Stimulated activated CD4-positive, alpha-beta T cell treated with anti-CD3 and anti-CD28 coated beads, Interleukin-1b, Interleukin-23, amount 100 ng/mL, for 24 hours (primary cell): Measurements from ENCODE around the gene NAA38.

Experiments used
- DNase-seq, 4 experiments: peaks; one replicate each; pipeline ENCODE4 v3.0.0-alpha.2; 2020; ENCODE audit warnings: low read depth in 4 of 4, low spot score in 1 of 4

NAA38 gene

DNA sequence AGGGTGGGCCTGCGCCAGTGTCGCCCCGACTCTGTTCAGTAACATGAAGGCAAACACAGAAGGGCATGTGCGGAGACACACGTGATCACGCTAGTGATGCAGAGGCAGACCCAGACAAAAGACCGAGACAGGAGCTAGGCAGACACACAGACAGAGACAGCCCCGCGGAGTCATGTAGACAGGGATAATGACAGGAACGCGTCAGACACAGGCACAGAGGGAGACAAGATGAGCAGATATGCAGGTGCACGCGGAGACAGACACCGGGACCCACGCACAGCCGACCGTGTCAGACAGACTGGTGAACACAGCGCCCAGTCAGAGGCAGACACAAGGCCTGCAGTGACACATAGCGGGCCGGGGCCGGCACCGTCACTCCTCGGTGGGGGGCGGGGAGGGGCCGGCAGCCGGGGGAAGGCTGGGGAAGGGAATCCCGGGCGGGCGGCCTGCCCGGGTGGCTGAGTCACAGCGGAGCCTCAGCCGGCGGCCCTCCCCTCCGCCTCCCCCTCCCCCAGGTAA, 15.9 kb downstream of the NAA38 start:
- DNase-seq: peak; percentile 82 to 94 (median 90)

DNA sequence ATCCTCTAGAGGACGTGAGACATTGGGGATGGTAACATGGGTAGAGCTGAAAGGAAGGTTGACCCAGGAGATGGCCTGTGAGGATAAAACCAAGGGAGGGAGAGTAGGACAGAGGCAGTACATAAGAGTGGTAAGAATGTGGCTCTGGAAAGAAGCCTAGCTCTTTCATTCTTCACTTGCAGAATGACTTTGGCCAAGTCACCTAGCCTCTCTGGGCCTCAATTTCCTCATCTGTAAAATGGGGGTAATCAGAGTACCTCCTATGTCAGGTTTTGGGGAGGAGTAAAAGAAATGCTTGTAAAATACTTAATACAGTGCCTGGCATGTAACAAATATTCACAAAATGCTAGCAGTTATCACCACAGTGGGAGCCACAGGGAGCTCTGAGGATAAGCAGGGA, 16.5 kb downstream of the NAA38 start:
- DNase-seq: no peak

DNA sequence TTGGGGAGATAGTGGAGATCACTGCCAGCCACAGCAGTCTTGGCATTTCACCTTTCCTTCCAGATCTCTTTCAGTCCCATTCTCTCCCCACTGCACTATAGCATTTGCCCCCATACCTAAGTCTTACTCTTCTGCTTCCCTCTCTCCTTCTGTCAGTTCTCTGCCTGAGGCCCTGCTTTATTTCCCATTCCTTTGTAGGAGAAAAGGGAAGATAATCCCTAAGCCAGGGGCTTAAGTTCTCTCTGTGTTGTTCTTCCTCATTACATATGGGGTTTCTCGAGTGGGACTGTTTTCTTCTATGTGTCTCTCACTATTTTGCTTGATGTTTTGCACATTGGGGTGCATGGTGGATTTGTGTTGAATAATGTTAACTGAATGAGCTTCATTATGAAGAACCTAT, 16.9 kb downstream of the NAA38 start:
- DNase-seq: no peak

DNA sequence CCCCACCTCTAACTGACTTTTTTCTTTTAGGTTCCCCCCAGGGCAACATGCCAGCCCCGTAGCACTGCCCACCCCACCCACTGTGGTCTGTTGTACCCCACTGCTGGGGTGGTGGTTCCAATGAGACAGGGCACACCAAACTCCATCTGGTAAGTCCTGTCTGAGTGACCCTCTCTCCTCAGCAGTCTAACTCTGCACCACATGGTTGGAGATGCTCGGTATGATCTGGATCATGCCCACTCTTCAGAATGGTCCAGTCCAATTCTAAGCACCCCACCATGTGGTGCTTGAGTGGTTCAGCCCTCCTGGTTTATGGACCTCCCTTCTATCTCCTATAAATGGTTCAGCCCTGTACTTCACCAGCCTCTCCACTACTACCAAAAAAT, 17.5 kb downstream of the NAA38 start:
- no peak for DNase-seq

DNA sequence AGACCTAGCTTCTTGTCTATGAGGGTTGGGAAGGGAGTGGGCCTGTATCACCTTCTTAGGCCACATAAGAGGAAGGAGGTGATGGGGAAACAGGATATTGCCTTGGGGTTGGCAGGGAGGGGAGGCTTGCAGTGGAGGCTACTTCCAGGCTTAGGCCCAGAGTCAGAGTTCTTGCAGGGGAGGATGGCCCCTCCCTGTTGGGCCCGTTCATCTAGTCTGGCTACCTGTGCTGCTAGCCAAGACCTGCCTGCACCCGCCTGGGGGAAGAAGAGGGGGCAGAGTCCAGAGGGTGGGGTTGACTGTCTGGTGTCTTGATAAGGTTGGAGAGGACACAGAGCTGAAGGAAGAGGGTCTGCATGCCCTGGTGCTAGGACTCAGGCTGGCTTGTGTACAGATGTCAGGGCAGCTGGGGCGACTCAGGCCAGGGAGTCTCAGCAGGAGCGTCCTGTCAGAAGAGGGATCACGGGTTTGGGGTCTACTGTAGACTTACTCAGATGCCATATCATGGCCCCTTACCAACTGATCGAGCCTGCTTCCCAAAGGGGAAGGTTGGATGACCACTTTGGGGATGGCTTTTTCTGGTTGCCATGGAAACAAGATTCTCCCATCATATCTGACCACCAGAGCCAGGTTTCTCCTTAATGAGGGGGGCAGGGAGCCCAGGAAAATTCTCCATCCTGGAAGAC, 18.0 kb downstream of the NAA38 start:
- DNase-seq: no peak

DNA sequence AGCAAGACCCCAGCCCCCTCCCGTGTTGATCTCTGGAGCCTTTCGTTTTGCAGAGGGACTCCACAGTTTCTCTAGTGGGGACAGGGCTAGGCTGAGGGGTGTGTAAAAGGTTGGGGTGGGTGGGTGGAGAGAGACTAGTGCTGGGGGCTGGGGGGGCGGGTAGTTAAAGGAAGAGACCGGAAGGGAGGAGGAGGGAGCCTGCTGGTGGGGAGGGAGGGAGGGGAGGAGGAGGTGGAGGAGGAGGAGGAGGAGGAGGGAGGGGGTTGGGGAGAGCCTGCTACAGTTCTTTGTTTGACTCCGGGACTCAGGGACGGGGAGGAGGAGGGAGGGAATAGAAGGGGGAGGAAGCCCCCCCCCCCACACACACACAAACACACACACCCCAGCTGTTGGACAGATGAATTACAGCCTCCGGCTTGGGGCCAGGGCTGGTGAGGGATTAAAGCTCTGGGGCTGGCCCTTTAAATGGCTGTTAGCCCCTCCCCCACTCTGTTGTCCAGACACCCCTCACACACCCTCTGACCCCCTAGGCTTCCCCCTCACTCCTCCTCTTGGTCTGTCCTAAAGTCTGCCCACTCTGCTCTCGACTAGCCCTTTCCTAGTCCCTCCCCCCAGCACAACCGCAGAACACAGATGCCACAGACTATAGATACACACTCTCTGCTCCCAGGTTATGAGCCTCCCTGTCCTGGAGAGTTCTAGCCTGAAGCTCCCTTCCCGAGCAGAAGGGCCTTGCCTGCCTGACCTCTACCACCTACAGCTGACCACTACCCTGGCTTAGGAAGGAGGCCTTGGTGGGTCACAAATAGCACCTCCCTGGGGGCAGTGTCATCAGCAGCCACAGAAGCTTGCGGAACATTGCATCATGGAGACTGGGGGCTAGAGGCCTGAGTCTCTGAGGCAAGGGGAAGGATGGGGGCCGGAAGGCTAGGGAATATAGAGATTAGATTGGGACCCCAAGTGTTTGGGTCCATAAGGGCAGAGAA, 19.0 kb downstream of the NAA38 start:
- DNase-seq: no peak

DNA sequence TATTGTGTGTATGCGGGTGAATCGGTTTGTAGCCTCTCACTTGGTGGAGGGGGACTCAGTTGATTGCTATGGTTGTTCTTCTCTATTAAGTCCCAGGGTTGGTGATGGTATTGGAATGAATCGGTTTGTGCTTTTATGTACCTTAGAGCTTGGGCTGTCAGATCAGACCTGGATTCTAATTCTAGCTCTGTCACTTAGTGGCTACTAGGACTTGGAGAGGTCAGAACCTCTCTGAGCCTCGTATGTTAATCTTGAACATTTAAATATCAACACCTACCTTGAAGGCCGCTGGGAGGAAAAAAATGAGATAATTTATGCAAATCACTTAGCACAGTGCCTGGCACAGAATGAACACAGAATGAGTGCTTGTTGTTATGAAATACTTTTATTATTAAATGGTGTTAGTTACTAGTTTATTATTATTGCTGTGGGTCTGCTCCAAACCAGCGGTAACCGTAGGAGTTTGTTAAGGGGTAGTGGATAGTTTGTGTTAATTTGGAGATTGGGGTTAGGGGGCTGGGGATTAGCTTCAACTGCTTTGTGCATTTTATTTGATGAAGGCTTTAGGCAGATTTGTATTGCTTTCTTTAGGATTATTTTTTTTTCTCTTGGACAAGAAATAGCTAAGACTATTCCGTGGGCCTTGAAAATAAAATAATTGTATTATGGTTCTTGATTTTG, 19.8 kb downstream of the NAA38 start:
- DNase-seq: no peak

DNA sequence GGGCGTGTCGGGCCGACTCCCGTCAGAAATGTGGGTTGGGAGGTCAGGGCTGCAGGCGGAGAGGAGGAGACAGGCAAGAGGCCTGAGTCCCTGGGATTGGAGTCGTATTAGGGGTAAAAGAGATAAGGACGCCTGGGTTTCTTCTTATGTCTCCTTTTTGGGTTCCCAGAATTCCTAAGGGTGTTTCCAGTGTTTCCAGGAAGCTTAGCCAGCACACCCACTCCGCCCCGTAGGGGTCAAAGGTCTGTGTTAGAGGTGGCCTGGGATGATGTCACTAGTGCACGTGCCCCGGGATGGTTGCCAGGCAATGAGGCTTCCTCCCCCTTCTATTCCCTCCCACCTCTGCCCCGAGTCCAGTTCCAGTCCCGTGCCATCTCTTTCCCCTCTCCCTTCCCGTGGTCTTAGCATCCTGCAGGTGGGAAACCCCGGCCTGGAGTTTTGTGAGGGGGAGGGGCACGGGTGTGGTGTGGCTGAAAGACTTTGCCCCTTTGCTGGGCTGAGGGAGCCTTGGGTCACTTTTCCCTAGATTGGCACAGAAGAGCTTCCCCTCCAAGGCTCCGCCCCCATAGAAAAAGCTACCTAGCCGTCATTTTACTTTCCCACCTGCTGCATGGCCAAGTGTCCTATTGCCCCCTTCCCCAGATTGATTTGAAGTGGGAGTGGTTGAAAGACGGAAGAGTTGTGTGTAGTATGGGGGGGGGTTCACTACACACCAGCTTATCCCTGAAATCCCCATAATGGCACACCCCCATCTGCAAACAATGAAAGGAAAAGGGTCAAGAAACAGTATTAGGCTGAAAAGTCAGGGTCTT, 20.6 kb downstream of the NAA38 start:
- peak in 1 of 4 experiments; percentile 71 for DNase-seq

DNA sequence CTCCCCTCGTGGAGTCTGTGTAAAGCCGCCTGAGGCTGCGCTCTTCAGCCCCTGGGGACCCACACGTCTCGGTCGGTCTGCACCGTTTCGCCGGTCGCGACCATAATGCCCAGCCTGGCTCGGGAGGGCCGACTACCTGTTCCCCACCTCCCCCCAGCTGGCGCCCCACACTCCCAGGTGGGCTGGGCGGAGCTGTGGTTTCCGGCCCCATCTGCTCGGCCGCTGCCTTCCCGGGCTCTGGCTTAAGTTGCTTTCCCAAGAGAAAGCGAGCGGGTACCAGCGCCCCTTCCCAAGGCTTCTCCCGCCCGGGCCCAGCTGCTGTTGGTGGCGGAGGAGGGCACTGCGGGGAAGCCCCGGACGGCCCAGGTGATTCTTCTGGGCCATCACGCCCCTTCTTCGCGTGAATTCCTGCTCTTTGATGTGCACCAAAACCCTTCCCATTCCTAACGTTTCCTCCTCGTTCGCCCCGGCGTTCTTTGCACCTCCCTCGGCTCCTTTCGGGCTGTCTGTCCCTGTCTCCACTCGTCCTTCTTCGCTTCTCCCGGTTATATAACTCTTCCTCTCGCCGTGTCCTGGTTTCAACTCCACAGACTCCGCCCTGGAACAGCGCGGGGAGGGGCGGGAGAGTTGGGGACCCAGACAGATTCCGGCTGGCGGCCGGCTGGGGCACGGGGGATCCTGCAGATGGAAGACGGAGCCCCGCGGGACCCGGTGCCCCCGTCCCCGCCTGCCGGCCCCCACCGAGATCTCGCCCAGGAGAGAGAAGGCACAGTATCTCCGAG, 21.4 kb downstream of the NAA38 start:
- DNase-seq: no peak

DNA sequence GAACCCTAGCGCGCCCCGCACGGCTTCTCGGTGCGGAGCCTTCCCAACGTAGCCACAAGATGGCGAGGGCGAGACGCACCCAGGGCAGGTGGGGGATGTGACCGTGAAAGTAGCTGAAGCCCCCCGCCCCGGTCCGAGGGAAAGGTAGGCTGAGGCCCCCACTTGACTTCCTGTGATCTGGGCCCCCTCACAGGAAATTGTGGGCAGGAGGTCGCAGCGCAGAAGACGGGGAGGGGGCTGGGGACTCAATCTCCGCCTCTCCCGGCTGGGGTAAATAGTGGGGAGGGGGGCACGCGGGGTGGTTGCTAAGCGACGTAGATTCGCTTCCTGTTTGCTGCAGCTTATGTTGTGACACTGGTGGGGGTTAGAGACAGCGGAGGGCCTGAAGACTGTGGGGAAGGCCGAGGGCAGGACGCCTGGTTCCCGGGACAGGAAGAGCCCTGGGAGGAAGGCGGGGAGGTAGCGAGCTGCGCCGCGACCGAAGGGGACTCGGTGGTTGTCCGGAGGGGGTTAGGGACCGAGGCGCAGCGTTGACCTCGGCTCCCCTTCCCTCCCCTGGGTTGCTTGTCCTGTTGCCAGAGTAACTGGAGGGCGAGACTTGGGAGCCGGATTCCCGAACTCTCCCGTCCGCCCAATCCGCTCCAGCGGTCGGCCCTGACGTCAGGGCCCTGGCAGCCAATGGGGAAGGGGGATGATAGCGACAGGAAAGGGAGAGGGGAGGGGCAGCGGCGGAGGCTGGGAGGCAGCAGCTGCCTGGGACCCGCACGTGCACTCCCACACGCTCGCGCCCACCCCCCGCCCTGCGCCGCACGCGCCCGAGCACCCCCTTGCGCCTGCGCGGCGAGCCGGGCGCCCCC, 22.2 kb downstream of the NAA38 start:
- DNase-seq: peak; percentile 73 to 92 (median 80)

DNA sequence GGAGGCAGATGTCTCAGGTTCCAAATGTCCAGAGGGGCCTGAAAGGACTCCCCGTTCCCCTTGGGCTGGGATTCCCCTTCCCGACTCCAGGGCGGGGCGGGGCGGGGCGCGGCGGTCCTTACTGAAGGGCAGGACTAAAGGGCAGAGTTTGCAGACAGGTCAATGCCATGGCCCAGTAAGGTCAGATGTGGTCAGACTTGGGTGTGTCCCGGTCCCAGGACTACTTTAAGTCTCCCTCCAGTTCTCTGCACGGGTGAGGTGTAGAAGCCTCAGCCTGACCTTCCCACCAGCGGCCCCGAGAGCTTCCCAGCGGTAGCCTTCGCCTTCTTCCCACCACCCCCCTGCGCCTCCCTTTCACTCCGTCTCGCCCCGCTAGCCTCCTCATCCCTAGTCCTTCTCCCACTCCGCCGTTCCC, 22.8 kb downstream of the NAA38 start:
- no peak for DNase-seq

DNA sequence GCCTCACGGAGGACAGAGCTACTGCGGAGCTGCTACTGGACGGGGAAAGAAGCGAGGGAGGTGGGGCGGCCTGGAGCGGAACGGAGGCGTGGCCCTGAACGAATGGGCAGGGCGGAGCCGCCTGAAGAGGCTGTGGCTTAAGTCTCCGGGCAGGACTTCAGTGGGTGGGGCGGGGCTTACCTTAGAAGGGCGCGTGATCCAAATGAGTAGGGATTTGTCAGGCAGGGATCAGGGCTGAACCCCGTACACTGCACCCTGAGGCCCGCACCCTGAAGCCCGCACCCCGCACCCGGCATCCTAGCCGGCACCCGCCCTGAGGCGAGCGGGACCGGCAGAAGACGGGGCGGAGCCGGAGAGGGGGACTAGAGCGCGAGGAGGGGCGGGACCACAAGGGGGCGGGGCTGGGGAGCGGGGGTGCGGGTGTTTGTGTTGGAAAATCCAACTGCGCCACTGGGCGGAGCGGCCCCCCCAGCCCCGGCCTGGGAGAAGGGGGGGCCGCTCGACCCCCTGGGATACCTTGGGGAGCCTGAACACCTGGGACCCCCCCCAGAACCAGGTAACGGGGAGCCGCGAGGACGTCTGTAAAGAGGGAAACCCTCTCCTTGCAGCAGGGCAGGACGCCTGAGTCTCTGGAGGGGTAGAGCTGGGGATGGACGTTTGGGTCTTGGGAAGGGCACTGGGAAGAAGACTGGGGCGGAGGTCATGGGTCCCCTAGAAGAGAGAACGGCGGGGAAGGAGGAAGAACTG, 23.4 kb downstream of the NAA38 start, which contains the start of gene KDM6B:
Gene KDM6B, plus strand, starts transcription at position 423 of the 747 bp plus-strand sequence. CDS start 11,338 bp downstream, outside the sequence.
- peak; percentile 64 to 86 (median 72) for DNase-seq

DNA sequence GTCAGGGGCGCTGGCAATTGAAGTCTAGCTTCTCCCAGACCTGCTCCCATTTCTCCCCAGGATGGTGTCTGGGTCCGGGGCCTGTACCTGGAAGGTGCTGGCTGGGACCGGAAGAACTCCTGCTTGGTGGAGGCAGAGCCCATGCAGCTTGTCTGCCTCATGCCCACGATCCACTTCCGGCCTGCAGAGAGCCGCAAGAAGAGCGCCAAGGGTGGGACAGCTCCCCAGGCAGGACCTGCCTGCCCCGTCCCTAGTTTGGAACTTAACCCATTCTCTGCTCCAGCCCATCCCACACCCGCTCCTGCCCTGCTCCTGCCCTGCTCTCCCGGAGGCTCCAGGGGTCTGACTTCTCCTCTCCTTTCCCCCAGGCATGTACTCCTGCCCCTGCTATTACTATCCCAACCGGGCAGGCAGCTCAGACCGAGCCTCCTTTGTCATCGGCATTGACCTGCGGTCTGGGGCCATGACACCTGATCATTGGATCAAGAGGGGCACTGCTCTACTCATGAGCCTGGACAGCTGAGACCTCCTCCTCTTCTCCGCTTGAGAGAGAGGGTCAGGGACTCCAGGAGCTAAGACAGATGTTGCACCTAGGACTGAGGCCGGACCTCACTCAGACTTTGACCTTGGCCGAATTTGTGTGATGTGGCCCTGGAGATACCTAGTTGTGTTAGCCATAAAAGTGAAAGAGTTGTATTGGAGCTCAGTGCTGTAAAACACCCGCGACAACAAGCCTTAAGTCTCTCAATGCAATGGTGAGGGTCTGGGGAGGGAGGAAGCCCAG, 24.2 kb downstream of the NAA38 start:
- DNase-seq: no peak

DNA sequence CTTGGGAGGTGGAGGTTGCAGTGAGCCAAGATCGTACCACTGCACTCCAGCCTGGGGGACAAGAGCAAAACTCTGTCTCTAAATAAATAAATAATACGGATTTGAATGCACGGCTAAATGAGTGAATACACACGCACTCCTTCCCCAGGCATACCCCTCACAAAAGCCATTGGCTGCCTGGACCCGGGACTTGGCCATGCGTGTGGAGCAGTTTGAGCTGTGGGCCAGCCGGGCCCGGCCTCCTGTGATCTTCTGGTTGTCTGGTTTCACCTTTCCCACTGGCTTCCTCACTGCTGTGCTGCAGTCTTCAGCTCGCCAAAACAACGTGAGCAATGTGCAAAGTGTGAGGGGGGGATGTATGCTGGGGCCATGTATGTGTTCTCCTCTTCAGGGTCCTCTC, 24.9 kb downstream of the NAA38 start:
- DNase-seq: no peak

DNA sequence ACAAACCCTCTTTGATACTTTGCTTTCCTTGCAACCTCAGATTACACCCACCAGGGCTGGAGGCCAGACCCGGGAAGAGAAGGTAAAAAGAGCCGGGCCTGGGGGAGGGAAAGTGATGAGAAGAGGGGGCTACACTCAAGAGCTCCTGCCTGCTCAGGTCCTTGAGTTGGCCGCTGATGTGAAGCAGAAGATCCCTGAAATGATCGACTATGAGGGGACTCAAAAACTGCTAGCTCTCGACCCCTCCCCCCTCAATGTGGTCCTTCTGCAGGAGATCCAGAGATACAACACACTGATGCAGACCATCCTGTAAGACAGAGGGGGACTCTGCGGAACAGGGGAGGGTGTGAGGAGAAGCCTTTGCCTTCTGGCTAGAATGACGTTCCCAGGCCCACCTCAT, 26.1 kb downstream of the NAA38 start:
- no peak for DNase-seq

DNA sequence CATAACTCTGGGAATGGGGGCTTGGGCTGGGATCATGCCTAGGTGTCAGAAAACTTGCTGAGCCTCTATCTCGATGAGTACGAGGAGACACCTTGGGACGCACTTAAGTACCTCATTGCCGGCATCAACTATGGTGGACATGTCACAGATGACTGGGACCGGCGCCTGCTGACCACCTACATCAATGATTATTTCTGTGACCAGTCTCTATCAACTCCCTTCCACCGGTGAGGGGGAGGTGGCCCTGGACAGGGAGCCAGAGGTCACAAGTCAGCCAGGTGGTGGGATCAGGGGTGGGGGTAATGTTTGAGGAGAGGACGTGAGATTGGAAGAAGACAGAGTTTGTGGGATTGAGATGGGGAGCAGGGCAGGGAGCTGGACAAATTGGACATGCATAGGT, 26.7 kb downstream of the NAA38 start:
- no peak for DNase-seq
